Measurements from ENCODE around the gene LRRC28.

LRRC28 gene

GRCh38 chr15:99345832-99346462, 94.7 kb downstream of the LRRC28 start:
- H3K9ac ChIP-seq, result no peak overlapping the region
- peak overlapping the region; percentile 26 for H3K4me2 ChIP-seq
- no peaks in the 10 kb centered on the region for H3K27me3 ChIP-seq
- peaks cover 17% of the 10 kb centered on the region for H3K9me3 ChIP-seq
- no peak overlapping the region for H3K4me3 ChIP-seq
- peaks cover 5% of the 10 kb centered on the region; the same call in 1 of the 2 replicates for H3K36me3 ChIP-seq
- H3K4me1 ChIP-seq, result peaks cover 30% of the 10 kb centered on the region
- no peaks in the 10 kb centered on the region for H4K20me1 ChIP-seq
- no peak for TF ChIP-seq Cebpa-rat (IDR thresholded peaks at IDR 0.05)
- H3K27ac ChIP-seq, result no peak overlapping the region

- Histone ChIP-seq H3K27ac (no peak overlapping the region), H3K27me3 (no peaks in the 10 kb centered on the region), H3K4me3 (no peak overlapping the region), H3K4me2 (no peak overlapping the region), H3K4me1 (peaks cover 30% of the 10 kb centered on the region), H4K20me1 (no peaks in the 10 kb centered on the region), H3K9me3 (peaks cover 17% of the 10 kb centered on the region), H3K36me3 (peaks cover 5% of the 10 kb centered on the region; the same call in 1 of the 2 replicates), H3K9ac (no peak overlapping the region)
- TF ChIP-seq Cebpa-rat (IDR thresholded peaks at IDR 0.05), result no peak
Measured at GRCh38 chr15:99347574-99347973, 96.3 kb downstream of the LRRC28 start.

GRCh38 chr15:99348412-99348811, 97.1 kb downstream of the LRRC28 start:
- H3K9me3 ChIP-seq, result peaks cover 17% of the 10 kb centered on the region
- H3K27ac ChIP-seq, result no peak overlapping the region
- peaks cover 9% of the 10 kb centered on the region for H3K36me3 ChIP-seq
- H3K4me3 ChIP-seq, result no peak overlapping the region
- no peak overlapping the region for H3K4me2 ChIP-seq
- H3K4me1 ChIP-seq, result peaks cover 27% of the 10 kb centered on the region
- H4K20me1 ChIP-seq, result no peaks in the 10 kb centered on the region
- H3K27me3 ChIP-seq, result no peaks in the 10 kb centered on the region
- no peak overlapping the region for H3K9ac ChIP-seq
- TF ChIP-seq Cebpa-rat (IDR thresholded peaks at IDR 0.05), result no peak

GRCh38 chr15:99350408-99350807, 99.1 kb downstream of the LRRC28 start:
- Histone ChIP-seq H3K36me3 (peaks cover 9% of the 10 kb centered on the region), H3K4me3 (no peak overlapping the region), H3K9me3 (peaks cover 17% of the 10 kb centered on the region), H3K27ac (no peak overlapping the region), H3K9ac (no peak overlapping the region), H3K4me1 (peaks cover 8% of the 10 kb centered on the region), H4K20me1 (no peaks in the 10 kb centered on the region), H3K27me3 (no peaks in the 10 kb centered on the region), H3K4me2 (no peak overlapping the region)
- TF ChIP-seq Cebpa-rat (IDR thresholded peaks at IDR 0.05), result no peak

GRCh38 chr15:99359769-99360168, 108.5 kb downstream of the LRRC28 start:
- Histone ChIP-seq H4K20me1 (no peaks in the 10 kb centered on the region), H3K4me2 (no peak overlapping the region), H3K9ac (no peak overlapping the region), H3K27me3 (no peaks in the 10 kb centered on the region), H3K4me1 (peaks cover 7% of the 10 kb centered on the region), H3K36me3 (peaks cover 19% of the 10 kb centered on the region; the same call in 1 of the 2 replicates), H3K4me3 (no peak overlapping the region), H3K27ac (no peak overlapping the region), H3K9me3 (no peaks in the 10 kb centered on the region; the same call in 1 of the 2 replicates)
- no peak for TF ChIP-seq Cebpa-rat (IDR thresholded peaks at IDR 0.05)

GRCh38 chr15:99361545-99362185, 110.4 kb downstream of the LRRC28 start:
- H3K36me3 ChIP-seq, result peaks cover 27% of the 10 kb centered on the region; the same call in 1 of the 2 replicates
- TF ChIP-seq Cebpa-rat (IDR thresholded peaks at IDR 0.05), result no peak

GRCh38 chr15:99365242-99365641, 114.0 kb downstream of the LRRC28 start:
- Histone ChIP-seq H3K27ac (no peak overlapping the region), H3K27me3 (no peaks in the 10 kb centered on the region), H3K9ac (no peak overlapping the region), H4K20me1 (no peaks in the 10 kb centered on the region), H3K4me3 (no peak overlapping the region), H3K9me3 (peaks cover 40% of the 10 kb centered on the region), H3K4me1 (peaks cover 8% of the 10 kb centered on the region), H3K4me2 (peak overlapping the region; percentile 34; the same call in 1 of the 2 replicates), H3K36me3 (peaks cover 60% of the 10 kb centered on the region)
- no peak for TF ChIP-seq Cebpa-rat (IDR thresholded peaks at IDR 0.05)

More at GRCh38 chr15:99361545-99362185, 110.4 kb downstream of the LRRC28 start:
- Histone ChIP-seq H3K27ac (no peak overlapping the region), H3K9ac (no peak overlapping the region), H3K9me3 (peaks cover 9% of the 10 kb centered on the region), H3K4me3 (no peak overlapping the region), H3K27me3 (no peaks in the 10 kb centered on the region), H3K4me1 (peaks cover 14% of the 10 kb centered on the region), H3K4me2 (no peak overlapping the region), H4K20me1 (no peaks in the 10 kb centered on the region)

- no peaks in the 10 kb centered on the region for H3K27me3 ChIP-seq
- H3K9ac ChIP-seq, result no peak overlapping the region
- TF ChIP-seq Cebpa-rat (IDR thresholded peaks at IDR 0.05), result no peak
- H3K4me1 ChIP-seq, result peaks cover 8% of the 10 kb centered on the region
- peaks cover 40% of the 10 kb centered on the region for H3K9me3 ChIP-seq
- H4K20me1 ChIP-seq, result no peaks in the 10 kb centered on the region
- no peak overlapping the region for H3K4me2 ChIP-seq
- peaks cover 59% of the 10 kb centered on the region for H3K36me3 ChIP-seq
- no peak overlapping the region for H3K4me3 ChIP-seq
- no peak overlapping the region for H3K27ac ChIP-seq
Measured at GRCh38 chr15:99366013-99366412, 114.7 kb downstream of the LRRC28 start.

- peaks cover 40% of the 10 kb centered on the region for H3K9me3 ChIP-seq
- H3K36me3 ChIP-seq, result peaks cover 44% of the 10 kb centered on the region
- no peak overlapping the region for H3K9ac ChIP-seq
- TF ChIP-seq Cebpa-rat (IDR thresholded peaks at IDR 0.05), result no peak
- no peaks in the 10 kb centered on the region for H3K27me3 ChIP-seq
- peaks cover 17% of the 10 kb centered on the region for H3K4me1 ChIP-seq
- H3K4me3 ChIP-seq, result no peak overlapping the region
- no peak overlapping the region for H3K4me2 ChIP-seq
- no peaks in the 10 kb centered on the region for H4K20me1 ChIP-seq
- no peak overlapping the region for H3K27ac ChIP-seq
Measured at GRCh38 chr15:99368743-99369142, 117.5 kb downstream of the LRRC28 start.

GRCh38 chr15:99369196-99369595, 117.9 kb downstream of the LRRC28 start:
- no peak overlapping the region for H3K27ac ChIP-seq
- peaks cover 40% of the 10 kb centered on the region for H3K9me3 ChIP-seq
- no peak overlapping the region for H3K4me3 ChIP-seq
- no peak overlapping the region for H3K9ac ChIP-seq
- H3K4me2 ChIP-seq, result no peak overlapping the region
- TF ChIP-seq Cebpa-rat (IDR thresholded peaks at IDR 0.05), result no peak
- peaks cover 17% of the 10 kb centered on the region for H3K4me1 ChIP-seq
- H3K36me3 ChIP-seq, result peaks cover 41% of the 10 kb centered on the region
- no peaks in the 10 kb centered on the region for H4K20me1 ChIP-seq
- no peaks in the 10 kb centered on the region for H3K27me3 ChIP-seq

Data from BLaER1 (cell line).